Measurements from ENCODE around the gene SATB1.

- TF ChIP-seq POLR2A (IDR thresholded peaks at IDR 0.05; ENCODE audit: low read length): no peak
- no peak for TF ChIP-seq GATA1 (IDR thresholded peaks at IDR 0.05; ENCODE audit: low read depth, low read length)
Measured at GRCh38 chr3:18444595-18445400, 19.7 kb upstream of the SATB1 start.

Measured in erythroblast (primary cell).